NB4 (cell line): ENCODE results near the gene DIO2.

Source experiments
- DNase-seq: peaks from one replicate; pipeline ENCODE4 v3.0.0; 2010; ENCODE audit warnings: low read depth
- H3K4me3 ChIP-seq: one replicate; pipeline ENCODE4 v1.5.1; 2011; ENCODE audit warnings: mild to moderate bottlenecking, low read depth, low read length, moderate library complexity
- MAX ChIP-seq: IDR thresholded peaks from 2 replicates; pipeline ENCODE4 v1.6.1; 2011; ENCODE audit warnings: low read depth, low read length
- MYC ChIP-seq: IDR thresholded peaks from 2 replicates; pipeline ENCODE4 v1.6.1; 2011; ENCODE audit warnings: low read depth, low read length
- POLR2A ChIP-seq: IDR thresholded peaks from 2 replicates; pipeline ENCODE4 v1.6.1; 2011; ENCODE audit warnings: mild to moderate bottlenecking; ENCODE audit not compliant: insufficient read length; ENCODE audit errors: extremely low read depth
- TF ChIP-seq, protein P1 (sequence below): IDR thresholded peaks from one replicate; pipeline ENCODE4 v1.5.1; 2012; ENCODE audit warnings: low read depth, low read length

Gene DIO2

DNA sequence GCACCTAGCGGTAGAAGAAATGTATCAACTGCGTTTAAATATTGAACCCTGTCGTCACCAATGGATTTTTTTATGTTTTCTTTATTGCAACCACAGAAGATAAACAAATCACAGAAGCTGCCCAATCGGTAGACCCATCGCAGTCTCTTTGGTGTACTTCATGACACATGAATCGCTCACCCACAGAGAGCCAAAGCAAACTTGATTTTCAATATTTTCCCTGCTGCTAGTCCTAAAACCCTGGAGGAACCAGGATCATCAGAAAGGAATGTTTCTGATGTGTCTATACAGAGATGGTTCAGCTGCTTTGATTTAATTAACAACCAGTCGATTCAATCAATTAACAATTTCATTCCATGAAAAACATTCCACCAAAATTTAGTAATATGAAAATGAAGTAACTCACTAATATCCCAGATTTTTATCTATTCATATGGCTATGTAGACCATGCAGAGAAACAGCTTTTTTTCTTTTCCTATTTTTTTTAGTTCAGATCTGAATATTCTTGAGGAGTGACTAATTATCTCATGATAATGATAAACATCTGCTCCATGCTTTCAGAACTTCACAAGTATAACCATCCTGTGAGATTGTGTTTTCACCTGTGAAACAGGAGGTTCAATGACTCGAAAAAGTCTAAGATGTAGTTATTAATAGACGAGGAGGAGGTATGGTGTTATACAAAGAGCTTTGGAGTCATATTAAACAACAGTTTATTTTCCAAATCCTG, 46.1 kb downstream of the DIO2 start:
- TF ChIP-seq, protein P1, sequence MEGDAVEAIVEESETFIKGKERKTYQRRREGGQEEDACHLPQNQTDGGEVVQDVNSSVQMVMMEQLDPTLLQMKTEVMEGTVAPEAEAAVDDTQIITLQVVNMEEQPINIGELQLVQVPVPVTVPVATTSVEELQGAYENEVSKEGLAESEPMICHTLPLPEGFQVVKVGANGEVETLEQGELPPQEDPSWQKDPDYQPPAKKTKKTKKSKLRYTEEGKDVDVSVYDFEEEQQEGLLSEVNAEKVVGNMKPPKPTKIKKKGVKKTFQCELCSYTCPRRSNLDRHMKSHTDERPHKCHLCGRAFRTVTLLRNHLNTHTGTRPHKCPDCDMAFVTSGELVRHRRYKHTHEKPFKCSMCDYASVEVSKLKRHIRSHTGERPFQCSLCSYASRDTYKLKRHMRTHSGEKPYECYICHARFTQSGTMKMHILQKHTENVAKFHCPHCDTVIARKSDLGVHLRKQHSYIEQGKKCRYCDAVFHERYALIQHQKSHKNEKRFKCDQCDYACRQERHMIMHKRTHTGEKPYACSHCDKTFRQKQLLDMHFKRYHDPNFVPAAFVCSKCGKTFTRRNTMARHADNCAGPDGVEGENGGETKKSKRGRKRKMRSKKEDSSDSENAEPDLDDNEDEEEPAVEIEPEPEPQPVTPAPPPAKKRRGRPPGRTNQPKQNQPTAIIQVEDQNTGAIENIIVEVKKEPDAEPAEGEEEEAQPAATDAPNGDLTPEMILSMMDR = no peak
- no peak for TF ChIP-seq MAX
- no peak for TF ChIP-seq POLR2A
- TF ChIP-seq MYC = no peak
- DNase-seq = no peak

GRCh38 chr14:80152763-80153162, 58.5 kb downstream of the DIO2 start:
- TF ChIP-seq MAX (no peak), POLR2A (no peak), MYC (no peak)
- TF ChIP-seq, protein P1 = no peak
- no peak overlapping the region for H3K4me3 ChIP-seq
- DNase-seq = no peak

More for the DNA sequence above, 46.1 kb downstream of the DIO2 start:
- no peak overlapping the region for H3K4me3 ChIP-seq

GRCh38 chr14:80152166-80152565, 59.1 kb downstream of the DIO2 start:
- H3K4me3 ChIP-seq = no peak overlapping the region
- no peak for TF ChIP-seq POLR2A
- TF ChIP-seq MYC = no peak
- TF ChIP-seq, protein P1 = no peak
- TF ChIP-seq MAX = no peak
- no peak for DNase-seq

DNA sequence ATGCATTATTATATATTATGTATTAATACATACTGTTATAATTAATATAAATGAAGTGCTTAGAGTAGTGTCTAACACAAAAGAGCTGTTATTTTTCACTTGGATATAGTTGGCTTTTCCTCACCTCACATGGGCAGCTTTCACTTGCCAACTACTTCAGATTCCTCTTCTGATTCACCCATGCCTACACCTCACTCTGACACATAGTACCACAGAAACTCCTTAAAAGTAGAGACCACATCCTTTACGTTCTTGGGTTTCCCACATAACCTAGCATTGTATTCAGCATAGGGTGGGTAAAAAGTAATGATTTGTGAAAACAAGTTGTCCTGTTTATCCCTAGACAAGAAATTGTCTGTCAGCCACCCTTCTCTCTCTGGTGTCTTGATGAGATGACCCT, 61.0 kb downstream of the DIO2 start:
- no peak for DNase-seq
- H3K4me3 ChIP-seq = no peak overlapping the region
- TF ChIP-seq POLR2A (no peak), MYC (no peak), MAX (no peak)
- TF ChIP-seq, protein P1 = no peak
